HG02763 (cell line): Measurements from ENCODE around the gene GNB1.
A peak's percentile ranks its signal among the peaks of the same experiment; 100 is the strongest.
"Not testable (repeated sequence)": the region's sequence is repeated elsewhere in the genome, so short reads cannot be mapped to it uniquely, and the experiment has no call there.

Source experiments
- ATAC-seq: cut with Tn5 transposase; IDR thresholded peaks from one replicate; pipeline ENCODE4 v1.9.1; 2021; ENCODE audit warnings: mild to moderate bottlenecking, moderate library complexity; ENCODE audit not compliant: unreplicated experiment

GNB1 gene

DNA sequence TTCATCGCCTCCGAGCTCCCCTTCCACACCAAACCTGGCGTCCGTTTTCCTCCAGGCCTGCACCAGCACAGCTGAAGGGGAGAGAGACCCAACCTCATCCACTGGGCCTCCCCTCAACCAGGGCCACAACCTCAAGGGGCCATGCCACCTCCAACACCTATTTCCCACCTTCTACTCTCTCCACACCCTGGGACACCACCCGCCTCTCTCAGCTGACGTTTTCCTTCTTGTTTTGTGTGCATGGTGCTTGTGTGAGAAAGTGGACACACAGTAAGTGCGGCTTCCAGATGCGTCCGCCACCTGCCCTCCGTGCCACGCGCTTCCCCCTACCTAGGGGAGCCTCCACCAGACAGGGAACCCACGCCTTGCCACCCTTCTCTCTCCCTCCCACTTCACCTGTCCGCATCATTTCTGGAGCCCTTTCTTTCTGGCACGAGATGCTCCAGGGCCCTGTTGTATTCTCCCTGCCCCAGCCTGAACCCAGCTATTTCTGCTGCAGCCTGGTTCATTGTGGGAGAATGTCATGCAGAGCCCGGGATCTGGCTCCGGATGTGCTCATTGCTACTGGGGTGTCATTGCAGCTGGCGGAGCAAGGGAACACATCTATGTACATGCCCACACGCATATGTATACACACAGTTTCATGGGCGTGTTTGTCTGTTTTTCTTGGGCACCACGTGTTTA, 1.3 kb upstream of the GNB1 start:
- no peak for ATAC-seq

DNA sequence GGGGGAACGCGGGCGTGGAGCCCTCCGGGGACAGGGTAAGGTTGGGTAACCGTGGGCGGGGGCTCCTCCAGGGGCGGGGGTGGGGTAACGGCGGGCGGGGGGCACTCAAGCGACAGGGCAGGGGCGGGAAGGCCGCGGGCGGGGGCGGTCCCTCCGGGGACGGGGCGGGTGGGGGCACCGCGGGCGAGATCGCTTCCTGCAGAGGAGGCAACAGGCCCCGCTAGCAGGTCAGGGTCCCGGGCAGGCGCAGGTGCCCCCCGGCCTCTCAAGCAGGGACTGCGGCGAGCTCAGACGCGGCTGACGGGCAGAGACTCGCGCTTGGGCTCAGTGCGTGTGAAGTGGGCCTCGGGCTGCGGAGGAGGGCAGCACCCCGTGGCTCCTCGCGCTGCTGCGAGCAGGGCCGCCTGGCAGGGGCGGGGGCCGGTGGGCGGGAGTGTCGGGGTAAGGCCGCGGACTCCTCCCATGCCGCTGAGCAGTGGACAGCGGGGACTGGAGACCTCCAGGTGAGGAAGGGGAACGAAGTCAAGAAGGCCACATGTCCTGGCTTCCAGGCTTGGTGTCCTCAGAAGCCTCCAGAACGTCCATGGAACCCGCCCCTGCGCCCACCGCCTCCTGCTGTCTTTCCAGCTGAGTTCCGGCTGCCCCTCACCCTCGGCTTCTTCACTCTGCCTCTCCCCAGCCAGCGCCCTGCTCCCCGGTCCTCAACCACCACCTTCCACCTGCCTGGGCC, 627 bp upstream of the GNB1 start:
- ATAC-seq = peak; percentile 2

DNA sequence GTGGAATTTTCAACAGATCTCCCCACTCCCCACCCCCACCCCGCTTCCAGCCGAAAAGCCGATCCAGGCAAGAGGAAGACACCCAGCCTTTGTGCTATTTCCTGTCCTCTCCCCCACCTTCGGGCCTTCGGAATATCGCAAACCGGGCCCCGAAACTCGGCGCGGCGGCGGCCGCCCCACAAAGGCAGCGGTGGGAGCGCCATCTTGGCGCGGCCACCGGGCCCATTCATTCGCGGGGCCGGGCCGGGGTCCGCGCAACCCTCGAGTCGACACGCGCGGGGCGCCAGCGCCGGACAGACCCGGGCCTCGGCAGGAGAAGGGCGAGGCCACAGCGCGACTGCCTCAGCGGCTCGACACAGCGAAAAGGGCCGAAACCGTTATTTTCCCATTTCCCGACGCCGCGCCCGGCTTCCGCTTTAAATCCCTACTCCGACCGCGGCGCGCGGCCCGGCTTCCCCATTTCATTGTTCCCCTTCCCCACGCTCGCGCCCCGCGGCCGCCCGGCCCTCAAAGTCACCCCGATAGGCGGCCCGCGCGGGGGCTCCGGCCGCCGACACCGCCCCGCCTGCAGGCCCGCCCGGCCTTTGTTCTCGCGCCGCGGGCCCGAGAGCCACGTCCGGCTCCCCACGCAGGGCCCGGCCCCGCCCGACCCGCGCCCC, 911 bp downstream of the GNB1 start:
- ATAC-seq = peak; percentile 21

DNA sequence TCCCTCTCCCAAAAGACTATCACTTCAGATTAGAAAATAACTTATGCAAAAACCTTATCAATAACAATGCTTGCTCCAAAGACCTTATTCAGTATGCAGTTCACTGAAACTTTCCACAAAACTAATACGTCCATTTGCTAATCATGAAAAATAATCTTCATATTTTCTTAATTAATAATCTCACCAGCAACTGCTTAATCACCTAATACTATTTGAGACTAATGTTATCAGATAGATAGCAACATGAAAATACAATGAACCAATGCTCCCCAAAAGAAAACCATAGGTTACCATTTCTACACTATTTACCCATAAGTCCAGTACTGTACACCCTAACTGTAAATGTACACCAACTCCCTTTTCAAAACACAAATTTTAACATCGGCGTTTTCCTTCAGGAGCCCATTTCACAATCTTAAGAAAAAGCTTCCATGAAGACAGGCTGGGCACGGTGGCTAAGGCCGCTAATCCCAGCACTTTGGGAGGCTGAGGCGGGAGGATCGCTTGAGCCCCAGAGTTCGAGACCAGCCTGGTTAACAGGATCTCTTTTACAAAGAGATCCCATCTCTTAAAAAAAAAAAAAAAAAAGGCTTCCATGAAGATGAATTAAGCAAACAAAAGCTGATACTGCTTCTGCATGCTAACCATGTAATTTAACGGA, 1.7 kb downstream of the GNB1 start:
- ATAC-seq = no peak

DNA sequence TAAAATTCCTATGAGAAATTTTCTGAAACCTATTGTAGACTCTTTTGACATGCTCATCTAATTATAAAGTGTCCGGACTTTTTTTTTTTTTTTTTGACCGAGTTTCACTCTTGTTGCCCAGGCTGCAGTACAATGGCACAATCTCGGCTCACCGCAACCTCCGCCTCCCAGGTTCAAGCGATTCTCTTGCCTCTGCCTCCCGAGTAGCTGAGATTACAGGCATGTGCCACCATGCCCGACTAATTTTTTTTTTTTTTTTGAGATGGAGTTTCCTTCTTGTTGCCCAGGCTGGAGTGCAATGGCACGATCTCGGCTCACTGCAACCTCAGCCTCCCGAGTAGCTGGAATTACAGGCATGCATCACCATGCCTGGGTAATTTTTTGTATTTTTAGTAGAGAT, 7.0 kb downstream of the GNB1 start:
- ATAC-seq = not testable (repeated sequence)

DNA sequence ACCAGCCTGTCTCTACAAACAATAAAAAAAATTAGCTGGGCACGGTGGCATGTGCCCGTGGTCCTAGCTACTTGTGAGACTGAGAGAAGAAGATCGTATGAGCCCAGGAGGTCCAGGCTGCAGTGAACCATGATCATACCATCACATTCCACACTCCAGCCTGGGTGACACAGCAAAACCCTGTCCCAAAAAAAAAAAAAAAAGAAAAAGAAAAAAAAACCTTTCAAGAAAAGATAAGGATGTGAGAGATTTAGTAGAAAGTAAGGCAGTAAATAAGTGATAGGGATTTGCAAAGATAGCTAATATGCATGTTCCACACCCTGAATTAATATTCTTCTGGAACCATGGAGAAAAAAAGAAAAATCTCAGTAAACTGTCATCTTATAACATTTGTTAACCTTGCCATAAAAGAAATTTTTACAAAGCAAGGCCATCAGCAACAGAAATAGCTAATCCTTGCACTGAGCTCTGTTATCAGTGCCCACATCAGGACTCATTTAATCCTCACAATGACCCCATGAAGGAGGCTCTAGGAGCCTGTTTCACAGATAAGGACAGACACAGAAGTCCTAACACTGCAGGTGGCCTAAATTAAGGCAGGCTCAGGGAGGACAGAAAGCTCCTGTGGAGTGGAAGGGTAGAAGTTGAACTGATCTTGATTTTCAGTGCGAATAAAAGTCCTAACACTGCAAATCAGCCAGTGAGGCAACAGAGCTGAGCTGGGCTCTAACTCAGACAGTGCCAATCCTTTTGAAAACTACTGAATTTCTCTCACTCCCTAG, 7.6 kb downstream of the GNB1 start:
- ATAC-seq = no peak

DNA sequence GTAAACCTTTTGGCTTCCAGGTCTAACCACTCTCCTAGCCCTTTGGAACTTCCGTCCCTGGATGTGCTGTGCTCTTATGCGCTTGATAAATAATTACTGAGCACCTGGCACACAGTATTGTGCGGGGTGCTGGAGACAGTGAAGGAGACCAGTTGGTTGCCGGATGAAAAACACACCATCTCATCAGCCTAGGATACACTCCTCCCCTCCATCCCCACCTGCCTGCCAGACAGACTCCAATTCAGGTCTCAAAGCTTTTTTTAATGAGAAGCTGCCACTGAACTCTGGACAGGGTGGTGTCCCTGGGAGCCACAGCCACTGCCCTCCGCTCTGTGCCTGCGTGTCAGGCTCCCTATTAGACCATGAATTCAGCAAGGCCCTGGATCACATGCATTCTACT, 9.2 kb downstream of the GNB1 start:
- ATAC-seq = no peak

DNA sequence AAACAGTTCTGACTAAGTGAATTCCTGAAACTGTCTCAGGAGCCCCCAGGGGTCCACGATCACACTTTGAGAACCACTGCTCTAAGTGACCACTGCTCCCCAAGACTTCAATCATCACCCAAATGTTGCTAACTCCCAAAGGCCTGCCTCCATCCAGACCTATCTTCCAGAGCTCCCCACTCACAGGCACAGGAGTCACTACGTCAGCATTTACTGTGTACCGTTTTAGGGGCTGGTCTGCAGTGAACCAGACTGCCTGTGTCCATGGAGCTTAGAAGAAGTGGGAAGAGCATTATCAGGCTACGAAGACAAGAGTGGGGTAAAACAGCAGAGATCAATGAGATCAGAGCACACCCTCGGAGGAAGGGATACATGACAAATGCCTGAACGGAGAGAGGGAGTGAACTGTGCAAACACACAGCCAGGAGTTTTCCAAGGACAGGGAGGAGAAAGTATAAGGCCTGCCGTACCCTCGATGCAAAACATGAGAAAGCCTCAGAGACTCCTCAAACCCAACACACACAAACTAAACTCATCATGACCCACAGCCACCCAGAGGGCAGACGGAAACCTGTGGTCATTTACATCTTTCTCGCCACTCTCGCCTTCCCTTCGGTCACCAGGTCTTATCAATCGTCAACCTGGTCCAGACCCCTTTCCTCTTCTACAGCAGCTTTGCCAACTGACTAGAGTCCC, 10.1 kb downstream of the GNB1 start:
- ATAC-seq = no peak

DNA sequence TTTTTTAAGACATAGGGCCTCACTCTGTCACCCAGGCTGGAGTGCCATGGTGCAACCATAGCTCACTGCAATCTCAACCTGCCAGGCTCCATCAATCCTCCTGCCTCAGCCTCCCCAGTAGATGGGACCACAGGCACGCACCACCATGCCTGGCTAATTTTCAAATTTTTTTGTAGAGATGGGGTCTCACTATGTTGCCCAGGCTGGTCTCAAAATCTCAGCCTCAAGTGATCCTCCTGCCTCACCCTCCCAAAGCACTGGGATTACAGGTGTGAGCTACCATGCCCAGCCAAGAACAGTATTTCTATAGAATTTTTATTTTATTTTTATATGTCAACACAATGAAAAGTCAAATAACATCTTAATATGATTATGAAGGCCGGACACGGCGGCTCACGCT, 10.9 kb downstream of the GNB1 start:
- ATAC-seq = no peak

DNA sequence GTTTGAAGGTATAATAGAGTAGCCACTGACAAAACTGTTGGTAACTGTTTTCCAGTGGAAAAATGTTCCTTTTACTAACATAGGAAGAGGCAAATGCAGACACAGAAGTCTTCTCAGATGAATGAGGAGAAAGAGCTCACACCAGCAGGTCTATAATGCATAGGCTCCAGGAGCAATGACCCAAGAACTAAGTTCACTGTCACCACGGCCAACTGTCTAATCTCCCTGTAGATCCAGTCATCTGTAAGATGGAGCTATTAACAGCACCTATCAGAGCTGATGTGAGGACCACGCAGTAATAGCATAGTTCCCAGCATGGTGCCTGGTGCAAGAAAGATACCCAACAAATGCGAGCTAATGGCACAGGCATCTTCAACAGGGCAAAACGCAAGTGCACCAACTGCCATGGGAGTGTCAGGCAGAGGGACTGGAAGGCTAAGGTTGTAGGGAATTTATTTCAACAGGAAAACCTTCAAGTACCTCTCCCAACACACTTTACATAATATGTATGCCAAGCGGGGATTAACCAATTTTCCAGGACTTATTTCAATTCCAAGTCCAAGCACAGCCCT, 12.9 kb downstream of the GNB1 start:
- no peak for ATAC-seq

DNA sequence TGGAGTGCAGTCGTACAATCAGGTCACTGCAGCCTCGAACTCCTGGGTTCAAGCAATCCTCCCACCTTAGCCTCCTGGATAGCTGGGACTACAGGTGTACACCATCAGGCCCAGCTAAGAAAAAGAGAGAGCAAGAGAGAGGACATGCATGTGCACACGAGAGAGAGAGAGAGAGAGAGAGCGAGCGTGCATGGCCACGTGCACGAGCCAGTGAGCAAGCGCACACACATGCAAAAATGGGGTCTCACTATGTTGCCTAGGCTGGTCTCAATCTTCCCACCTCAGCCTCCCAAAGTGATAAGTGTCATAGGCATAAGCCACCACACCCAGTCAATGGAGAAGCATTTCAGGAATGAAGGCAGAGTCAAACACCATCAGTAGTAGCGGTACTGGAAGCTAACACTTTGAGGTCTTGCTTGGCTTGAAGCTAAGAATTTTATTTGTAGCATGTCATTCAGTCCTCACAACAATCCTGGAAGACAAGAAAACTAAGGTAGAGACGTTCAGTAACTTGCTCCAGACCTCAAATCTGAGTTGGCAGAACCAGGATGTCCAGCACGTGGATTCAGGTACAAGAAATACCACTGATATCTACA, 14.5 kb downstream of the GNB1 start:
- no peak for ATAC-seq

DNA sequence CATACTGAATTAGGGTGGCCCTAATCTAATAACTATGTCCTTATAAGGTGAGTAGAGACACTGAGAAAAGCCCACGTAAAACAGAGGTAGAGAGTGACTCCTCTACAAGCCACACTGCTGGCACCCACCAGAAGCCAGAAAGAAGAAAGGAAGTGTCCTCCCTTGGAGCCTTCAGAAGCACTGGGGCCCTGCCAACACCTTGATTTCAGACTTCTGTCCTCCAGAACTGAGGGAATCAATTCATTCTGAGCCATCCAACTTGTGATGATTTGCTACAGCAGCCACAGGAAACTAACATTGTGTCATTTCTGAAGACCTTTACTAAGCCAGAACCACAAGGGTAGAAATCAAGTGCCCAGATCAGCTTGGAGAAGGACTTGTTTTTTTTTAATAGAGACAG, 15.0 kb downstream of the GNB1 start:
- no peak for ATAC-seq

DNA sequence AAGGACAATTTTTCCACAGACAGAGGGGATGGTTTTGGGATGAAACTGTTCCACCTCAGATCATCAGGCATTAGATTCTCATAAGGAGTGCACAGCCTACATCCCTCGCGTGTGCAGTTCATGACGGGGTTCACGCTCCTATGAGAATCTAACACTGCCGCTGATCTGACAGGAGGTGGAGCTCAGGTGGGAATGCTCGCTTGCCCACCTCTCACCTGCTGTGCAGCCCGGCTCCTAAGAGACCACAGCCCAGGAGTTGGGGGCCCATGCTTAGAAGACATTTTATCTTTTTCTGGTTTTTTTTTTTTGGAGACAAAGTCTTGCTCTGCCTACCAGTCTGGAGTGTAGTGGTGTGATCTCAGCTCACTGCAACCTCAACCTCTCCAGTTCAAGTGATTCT, 16.0 kb downstream of the GNB1 start:
- ATAC-seq = no peak

DNA sequence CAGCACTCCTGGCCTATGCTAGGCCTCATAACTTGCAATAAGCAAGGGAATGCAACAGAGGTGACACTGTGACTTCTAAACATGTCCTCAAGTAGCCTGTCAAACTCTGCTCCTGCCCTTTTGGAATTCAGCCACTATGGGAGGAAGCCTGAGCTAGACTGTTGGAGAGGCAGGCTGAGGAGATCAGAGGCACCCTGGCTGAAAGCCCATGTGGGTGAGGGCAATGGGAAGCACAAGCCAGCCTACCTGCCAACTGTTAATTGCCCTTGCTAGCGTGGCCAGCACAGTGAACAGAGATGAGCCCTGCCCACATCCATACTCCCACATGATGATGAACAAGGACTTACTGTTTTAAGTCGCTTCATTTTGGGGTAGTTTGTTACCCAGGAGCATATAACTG, 17.7 kb downstream of the GNB1 start:
- no peak for ATAC-seq

DNA sequence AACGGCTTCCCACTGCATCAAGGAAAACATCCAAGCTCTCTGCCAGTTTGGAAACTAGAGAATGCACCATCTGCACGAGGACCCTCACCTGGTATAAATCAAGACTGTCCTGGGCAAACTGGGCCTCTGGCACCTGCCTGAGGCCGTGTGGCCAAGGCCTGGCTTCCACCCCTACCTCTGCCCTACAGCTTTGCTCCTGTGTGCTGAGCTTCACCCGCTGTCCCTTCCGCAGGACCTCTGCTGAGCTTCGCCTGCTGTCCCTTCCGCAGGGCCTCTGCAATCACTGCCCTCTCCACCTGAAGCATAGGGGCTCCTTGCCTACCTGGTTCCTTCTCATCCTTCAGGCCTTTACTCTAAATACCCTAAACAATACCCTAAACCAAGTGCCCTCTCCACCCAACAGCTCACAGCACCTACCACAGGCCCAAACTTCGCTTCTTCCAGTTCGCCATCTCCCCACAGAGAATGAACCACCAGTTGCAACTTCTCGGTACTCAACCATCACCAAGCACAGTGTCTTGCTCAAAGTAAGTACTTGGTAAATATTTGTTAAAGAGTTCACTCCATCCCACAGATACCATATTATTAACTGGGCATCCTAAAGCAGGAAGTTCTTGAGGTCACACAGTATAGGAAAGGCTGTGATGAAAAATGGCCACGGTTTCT, 18.4 kb downstream of the GNB1 start:
- no peak for ATAC-seq

DNA sequence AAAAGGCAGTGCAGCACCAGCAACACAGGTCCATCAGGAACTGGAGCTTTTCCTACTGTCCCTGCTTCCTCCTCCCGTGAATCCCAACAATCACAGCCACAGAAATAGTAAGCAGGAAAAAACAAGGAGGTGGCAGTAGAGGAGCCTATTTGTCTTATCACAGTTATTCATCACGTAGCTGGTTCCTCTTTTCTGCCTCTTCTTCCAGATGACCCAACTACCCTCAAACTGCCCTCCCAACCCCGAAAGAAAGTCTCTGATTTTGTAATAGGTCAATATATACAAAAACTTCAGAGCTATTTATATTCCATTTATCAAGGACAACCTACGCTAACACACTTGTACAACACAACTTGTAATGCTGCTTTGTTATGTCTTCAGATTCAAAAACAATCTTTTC, 21.4 kb downstream of the GNB1 start:
- no peak for ATAC-seq

DNA sequence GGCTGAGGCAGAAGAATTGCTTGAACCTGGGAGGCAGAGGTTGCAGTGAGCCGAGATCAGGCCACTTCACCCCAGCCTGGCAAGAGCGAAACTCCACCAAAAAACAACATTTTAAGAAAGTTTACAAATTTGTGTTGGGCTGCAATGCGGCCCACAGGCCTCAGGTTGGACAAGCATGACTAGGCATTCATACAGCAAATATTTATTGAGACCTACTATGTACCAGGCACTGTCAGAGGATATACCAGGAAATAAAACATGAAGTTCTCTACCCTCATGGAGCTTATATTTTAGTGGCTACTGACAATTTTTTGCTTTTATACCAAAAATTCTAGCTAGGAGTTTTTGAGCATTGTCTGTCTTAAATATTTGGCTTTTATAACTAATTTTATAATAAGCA, 23.7 kb downstream of the GNB1 start:
- ATAC-seq = no peak

DNA sequence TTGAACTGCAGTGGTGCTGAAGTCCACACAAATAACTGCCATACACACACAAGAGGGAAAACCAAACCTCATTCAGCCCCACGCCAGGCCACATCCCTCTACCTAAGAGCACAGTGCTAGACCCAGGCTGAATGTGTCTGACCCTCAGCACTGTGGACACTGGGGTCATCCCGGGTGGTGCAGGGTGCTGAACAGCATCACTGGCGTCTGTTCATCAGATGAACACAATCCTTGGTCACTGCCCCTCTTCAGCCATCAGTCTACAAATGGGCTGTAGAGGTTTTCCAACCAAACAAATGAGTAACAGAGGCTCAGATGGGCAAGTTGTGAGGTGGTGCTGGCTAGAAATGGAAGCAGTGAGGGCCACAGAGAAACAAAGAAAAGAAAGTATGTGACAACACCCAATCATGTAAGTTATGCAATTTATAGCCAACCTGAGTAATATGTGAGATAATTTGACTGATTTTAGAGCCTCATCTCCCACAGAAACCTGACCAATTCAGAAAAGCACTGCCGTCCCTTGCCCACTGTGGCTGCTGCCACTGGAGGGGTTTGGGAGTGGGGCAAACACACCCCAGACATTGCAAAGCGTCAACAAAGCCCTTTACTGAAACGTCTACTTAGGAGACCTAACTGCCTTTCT, 27.9 kb downstream of the GNB1 start:
- ATAC-seq = no peak
